Hematopoietic multipotent progenitor cell treated with erythropoietin and hydrocortisone succinate and interleukin-3 and kit ligand, for 6 days (in vitro differentiated cells): Measurements from ENCODE around the gene TTC23.
A peak's percentile ranks its signal among the peaks of the same experiment; 100 is the strongest.

ENCODE experiments used
- DNase-seq: peaks from one replicate; pipeline ENCODE4 v3.0.0-alpha.2; 2015

Gene TTC23

DNA sequence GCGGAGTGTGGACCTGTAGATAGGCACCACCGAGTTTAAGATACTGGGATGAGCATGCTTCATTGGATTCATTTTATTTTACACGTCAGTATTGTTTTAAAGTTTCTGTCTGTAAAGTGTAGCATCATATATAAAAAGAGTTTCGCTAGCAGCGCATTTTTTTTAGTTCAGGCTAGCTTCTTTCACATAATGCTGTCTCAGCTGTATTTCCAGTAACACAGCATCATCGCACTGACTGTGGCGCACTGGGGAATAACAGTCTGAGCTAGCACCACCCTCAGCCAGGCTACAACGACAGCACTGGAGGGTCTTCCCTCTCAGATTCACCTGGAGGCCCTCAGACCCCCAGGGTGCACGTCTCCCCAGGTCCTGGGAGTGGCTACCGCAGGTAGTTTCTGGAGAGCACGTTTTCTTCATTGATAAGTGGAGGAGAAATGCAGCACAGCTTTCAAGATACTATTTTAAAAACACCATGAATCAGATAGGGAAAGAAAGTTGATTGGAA is 115.0 kb downstream of the TTC23 start:
- no peak for DNase-seq

DNA sequence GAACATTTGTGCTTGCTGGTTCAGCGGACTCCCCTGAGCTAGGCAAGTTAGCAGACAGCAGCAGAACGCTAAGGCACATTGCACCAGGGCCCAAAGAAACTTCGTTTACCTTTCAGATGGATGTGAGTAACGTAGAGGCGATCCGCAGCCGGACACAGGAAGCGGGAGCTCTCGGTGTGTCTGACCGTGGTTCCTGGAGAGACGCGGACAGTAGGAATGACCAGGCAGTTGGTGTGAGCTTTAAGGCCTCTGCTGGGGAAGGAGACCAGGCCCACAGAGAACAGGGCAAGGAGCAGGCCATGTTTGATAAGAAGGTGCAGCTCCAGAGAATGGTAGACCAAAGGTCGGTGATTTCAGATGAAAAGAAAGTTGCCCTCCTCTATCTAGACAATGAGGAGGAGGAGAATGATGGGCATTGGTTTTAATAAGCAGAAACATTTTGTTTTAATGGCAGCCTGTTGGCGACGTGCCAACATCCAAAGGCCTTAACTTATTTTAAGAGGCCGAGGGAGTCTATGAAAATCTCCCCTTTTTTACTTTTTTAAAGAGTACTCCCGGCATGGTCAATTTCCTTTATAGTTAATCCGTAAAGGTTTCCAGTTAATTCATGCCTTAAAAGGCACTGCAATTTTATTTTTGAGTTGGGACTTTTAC is 116.6 kb downstream of the TTC23 start:
- no peak for DNase-seq

DNA sequence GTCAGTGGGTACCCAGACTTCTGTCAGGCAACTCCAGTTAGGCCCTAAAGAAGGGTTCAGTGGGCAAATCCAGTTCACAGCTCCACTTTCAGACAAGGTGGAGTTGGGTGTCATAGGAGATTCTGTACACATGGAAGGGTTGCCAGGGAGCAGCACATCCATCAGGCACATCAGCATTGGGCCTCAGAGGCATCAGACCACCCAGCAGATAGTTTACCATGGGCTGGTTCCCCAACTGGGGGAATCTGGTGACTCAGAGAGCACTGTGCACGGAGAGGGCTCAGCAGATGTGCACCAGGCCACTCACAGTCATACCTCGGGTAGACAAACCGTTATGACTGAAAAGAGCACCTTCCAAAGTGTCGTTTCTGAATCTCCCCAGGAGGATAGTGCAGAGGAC is 117.3 kb downstream of the TTC23 start:
- no peak for DNase-seq

DNA sequence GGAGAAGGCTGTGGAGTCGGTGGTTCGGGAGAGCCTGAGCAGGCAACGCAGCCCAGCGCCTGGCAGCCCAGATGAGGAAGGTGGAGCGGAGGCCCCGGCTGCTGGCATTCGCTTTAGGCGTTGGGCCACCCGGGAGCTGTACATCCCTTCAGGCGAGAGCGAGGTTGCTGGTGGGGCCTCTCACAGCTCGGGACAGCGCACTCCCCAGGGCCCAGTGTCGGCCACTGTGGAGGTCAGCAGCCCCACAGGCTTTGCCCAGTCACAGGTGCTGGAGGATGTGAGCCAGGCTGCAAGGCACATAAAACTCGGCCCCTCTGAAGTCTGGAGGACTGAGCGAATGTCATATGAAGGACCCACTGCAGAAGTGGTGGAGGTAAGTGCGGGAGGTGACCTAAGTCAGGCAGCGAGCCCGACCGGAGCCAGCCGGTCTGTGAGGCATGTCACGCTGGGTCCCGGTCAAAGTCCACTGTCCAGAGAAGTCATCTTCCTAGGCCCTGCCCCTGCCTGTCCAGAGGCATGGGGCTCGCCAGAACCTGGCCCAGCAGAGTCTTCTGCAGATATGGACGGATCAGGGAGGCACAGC is 117.8 kb downstream of the TTC23 start:
- no peak for DNase-seq

DNA sequence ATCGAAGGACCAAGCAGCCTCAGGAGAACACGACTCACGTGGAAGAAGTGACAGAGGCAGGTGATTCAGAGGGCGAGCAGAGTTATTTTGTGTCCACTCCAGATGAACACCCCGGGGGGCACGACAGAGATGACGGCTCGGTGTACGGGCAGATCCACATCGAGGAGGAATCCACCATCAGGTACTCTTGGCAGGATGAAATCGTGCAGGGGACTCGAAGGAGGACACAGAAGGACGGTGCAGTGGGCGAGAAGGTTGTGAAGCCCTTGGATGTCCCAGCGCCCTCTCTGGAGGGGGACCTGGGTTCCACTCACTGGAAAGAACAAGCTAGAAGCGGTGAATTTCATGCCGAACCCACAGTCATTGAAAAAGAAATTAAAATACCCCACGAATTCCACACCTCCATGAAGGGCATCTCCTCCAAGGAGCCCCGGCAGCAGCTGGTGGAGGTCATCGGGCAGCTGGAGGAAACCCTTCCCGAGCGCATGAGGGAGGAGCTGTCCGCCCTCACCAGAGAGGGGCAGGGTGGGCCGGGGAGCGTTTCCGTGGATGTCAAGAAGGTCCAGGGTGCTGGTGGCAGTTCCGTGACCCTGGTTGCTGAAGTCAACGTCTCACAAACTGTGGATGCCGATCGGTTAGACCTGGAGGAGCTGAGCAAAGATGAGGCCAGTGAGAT is 118.5 kb downstream of the TTC23 start:
- DNase-seq = no peak

DNA sequence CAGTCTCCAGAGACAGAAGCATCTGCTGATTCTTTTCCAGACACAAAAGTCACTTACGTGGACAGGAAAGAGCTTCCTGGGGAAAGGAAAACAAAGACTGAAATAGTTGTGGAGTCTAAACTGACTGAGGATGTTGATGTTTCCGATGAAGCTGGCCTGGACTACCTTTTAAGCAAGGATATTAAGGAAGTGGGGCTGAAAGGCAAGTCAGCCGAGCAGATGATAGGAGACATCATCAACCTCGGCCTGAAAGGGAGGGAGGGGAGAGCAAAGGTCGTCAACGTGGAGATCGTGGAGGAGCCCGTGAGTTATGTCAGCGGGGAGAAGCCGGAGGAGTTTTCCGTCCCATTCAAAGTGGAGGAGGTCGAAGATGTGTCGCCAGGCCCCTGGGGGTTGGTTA is 119.1 kb downstream of the TTC23 start:
- no peak for DNase-seq

DNA sequence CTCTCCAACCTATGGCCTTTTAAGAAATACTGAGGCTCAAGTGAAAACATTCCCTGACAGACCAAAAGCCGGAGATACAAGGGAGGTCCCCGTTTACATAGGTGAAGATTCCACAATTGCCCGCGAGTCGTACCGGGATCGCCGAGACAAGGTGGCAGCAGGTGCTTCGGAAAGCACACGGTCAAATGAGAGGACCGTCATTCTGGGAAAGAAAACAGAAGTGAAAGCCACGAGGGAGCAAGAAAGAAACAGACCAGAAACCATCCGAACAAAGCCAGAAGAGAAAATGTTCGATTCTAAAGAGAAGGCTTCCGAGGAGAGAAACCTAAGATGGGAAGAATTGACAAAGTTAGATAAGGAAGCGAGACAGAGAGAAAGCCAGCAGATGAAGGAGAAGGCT is 119.7 kb downstream of the TTC23 start:
- no peak for DNase-seq

DNA sequence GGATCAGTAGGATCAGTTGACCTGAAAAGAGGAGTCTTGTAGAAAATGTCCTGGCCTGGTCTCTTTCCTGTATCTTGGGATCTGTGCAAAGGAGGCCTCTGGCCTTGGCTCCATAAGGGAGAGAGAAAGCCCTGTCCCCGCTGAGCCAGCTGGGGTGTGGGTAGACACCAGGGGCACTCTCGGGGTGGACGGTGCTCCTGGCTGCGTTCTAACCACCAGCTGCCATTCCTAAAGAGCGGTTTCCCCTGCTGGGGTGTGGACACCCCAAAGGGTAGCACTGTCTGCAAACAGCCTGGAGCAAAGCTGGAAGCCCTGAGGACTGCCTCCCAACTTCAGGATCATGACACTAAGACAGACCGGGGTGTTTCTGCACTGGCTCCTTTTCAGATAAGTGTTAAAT is 121.0 kb downstream of the TTC23 start:
- no peak for DNase-seq

DNA sequence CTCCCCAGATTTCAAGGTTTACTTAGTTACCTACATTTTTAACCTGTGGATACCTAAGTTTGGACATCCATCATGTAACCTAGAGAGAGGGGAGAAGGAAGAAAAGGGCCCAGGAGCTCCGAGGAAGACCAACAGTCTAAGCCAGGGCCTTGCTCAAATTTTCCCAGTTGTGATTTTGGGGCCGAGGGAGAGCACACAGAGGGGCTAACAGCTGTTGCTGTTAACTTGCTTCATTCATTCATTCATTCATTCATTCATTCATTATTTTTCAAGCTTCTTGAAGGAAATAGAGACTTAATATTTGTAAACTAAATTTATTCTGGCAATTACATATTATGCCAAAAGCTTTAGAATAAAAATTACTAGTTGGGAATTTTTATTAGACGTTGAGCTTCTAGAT is 121.6 kb downstream of the TTC23 start:
- no peak for DNase-seq

DNA sequence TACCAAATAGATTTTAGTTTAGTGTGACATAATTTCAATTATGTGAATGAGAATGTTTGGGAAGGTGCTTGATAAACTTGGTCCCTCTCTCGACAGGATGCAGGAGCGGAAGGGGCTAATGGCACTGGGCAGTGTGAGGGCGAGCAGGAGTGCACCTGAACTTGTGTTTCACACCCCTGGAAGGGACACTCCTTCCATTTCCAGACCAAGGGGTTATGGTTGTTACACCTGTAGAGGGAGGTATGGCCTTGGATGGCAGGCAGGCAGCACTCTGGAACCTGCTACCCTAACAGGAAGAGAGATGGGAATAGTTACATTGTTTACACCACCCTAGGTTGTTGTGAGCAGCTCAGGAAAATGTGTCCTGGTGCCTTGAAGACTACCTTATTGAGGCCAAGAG is 122.5 kb downstream of the TTC23 start:
- no peak for DNase-seq

DNA sequence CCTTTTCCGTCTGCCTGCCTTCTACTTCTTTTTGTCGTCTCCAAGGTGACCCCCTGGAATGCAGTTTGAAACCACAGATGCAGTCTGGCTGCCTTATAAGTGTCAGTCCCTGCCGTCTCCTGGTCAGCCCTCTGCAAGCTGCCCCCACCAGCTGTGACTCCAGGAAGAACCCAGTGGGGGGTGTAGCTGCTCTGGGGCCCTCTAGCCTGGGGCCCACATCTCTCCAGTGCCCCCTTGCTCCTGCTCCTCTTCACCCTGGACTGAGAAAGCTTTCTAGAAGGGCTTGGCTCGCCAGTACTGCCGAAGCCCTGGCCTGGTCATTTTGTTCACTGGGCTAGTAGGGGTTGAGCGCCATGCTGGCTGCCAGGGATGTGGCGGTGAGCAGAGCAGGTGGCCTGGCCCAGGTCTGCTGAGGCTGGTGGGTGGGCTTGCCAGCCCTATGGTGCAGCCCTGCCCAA is 123.2 kb downstream of the TTC23 start:
- no peak for DNase-seq

DNA sequence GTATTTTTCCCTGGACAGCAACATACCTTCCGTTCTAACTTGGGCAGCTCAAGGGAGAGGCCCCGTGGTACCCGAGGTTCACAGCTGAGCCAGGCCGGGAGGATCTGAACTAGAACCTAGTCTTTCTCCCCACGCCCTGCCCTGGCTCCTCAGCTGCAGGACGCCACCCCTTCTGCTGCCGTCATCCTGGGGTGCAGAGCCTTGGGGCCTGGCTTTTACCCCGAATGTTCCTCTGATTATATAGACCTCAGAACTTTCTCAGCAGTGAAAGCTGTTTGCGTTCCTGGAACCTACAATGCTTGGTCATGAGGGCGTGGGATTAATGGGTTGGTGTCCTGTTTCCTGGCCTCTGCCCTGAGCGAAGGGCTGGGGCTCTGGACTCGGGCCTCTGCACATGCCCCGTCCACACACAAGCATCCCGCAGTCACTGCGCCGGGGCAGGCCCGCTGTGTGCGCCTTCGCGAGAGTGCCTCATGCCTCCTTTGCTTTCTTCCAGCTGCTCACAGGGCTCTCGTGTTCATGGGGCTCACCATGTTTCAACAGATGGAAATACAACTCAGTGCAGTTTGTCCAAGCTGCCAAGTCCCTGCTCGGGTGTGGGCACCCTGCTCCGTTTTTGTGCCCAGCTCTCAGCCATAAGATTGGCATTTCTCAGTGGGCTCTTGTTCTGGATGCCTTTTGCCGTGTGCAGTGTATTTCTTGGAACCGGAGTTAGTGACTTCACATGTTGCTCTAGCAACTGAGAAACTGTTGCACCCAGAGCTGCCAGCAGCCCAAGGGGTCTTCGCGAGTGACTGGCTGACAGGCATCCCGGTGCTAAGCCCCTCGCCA is 124.1 kb downstream of the TTC23 start:
- no peak for DNase-seq

DNA sequence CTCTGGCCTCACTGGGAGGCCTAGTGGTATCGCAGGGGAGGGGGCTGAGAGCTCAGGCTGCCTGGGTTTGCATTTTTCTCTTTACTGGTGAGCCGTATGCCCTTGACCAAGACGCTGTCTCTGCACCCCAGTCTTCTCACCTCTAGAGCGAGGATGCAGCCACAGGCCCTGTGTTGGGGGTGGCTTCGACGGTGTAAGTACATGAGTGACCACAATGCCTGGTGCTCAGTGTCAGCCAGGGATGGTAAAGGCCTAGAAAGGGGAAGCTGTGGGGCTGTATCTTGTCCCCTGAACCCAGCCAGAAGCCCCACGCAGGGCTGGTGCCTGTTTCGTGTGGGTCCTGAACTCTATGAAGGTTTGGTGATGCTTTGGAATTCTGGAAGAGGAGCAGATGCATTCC is 124.7 kb downstream of the TTC23 start:
- DNase-seq = no peak

DNA sequence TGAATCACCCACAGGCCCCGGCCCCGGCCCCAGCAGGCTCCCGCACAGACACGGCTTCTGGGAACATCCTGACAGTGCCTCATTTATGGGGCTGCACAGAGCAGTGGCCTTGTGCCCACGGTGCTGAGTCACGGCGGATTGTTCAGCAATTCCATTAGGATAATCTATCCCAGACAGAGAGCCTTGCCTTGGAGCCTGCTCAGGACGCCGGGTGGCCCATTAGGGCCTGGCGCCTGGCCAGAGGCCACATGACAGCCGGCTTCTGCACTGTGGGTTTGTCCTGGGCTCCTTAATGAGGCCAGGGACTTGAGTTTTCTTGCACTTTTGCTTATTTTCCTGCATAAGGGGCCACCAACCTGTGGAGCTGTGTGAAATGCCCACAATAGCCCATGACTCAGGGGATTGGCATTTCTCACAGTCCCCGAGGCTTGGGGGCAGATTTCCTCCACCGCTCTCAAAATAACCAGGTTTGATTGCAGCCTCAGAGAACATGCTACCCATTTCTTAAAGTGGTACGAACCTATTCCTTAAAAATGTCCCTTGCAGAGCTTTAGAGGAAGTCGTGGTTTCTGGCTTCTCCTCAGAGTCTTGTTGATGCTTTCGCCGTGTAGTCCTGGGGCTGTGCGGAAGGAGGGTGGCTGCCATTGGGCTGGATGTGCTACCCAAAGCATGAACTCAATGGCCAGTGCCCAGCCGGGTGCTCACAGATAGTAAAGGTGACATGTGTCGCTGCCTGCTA is 125.5 kb downstream of the TTC23 start:
- peak; percentile 32 for DNase-seq

DNA sequence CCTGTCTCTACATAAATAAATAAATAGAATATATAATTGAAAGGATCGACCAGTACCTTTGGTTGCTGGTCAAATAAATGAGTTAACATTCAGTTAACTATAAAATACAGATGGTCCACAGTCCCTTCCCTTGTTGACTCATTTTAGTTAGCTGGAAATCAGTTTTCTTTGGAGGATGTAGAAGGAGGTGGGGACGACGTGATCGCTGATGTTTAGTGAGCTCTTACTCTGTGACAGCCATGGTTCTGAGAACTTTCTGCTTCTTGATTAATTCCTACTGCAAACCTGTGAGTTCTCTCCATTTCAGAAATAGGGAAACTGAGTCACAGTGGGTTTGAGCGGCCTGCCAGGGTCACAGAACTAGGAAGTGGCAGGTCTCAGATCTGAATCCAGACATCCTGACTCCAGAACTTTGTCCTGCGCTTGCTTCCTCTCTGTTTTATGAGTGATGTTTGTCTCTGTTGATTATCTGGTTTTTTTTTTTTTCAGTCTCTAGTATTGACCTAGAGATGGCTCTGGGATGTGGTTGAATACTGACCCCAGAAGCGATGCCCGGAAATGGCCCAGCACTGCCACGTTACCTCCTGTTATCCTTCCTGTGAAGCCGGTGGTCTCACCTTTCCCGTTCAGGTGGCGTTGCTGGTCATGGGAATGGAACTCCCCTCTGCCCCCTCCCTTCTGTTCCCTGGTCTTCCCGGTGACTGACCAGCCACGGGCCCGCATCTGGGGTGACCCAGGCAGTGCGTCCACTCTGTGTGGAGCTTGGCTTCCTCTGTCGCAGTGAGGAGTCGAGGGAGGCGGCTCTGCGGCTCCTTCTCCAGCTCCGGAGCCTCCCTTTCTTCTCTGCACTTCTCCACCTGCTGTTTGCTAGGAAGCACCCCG is 126.3 kb downstream of the TTC23 start:
- DNase-seq = no peak

DNA sequence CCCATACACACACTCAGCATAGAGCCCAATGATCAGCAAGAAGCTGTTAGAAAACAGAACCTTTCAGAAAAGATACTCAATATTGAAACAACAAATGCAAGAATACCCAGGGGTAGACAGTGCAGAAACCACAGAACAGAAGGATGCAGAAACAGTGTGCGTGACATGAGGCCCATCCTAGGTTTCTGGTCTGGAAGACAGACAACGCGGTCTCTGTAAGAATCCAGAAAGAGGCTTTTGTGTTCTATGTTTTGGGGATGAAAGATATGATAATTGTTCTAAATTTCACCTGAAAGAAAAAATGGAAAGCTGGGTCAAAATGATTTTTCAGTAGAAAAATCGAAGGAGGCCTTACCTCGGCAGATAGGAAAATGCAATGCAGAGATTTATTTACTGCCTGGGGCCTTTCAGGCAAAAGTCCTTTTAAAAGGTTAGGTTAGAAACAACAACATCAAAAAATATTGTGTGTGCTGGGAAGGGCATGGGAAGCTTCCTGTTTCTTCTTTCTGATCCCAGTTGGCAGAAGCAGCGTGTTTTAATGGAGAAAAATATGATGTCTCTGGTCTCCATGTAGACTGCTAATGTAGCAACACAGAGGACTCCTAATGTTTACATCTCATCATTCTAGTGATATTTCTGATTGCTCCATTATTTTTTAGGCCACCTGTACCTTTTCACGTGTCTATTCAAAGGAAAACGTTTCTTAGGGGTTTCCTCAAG is 127.5 kb downstream of the TTC23 start:
- DNase-seq = no peak

DNA sequence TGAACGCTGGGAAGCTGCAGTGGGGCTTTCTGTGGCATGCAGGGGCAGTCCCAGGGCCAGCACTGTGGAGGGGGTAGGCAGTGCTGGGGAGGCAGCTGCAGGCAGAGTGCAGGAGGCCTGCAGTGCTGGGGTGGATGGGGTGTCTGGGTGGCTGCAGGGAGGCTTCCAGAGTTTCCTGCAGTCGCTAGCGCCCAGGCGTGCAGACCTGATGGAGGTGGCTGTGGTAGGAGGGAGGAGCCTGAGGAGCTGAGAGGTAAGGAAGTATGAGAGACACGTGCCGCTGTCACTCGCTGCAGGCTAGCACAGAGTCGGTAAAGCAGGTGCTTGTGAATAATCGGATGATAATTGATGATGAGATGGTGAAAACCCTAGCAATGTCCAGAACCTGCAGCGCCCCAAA is 128.2 kb downstream of the TTC23 start:
- no peak for DNase-seq

DNA sequence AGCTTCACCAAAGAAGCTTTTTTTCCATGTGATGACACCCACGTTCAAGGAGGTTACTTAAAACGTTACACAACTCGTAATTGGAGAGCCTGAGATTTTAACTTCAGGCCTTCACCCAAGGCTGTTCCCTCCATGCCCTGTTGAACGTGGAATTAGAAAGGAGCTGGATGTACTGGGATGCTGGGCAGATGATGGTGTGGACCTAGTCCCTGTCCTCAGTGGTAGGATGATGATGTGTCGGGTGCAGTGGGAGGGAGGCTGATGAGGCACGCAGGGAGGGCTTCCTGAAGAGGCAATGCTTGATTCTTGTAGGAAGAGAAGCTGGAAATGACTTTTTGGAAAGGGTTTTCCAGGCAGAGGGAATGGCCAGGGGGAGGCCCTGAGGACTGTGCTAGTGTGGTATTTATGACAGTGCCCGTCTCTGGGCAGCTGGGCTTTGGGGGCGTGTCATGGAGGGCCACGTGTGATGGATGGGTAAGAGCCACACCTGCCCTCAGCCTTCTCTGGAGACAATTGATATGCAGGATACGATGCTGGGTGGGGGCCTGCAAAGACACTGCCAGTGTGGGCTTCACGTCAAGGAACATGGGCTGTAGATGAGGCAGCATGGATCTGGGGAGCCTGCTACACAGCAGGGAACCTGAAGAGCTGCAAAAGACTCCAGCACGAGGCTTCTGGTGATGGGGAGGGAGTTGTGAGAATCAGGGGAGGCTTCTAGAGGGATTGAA is 129.2 kb downstream of the TTC23 start:
- no peak for DNase-seq

DNA sequence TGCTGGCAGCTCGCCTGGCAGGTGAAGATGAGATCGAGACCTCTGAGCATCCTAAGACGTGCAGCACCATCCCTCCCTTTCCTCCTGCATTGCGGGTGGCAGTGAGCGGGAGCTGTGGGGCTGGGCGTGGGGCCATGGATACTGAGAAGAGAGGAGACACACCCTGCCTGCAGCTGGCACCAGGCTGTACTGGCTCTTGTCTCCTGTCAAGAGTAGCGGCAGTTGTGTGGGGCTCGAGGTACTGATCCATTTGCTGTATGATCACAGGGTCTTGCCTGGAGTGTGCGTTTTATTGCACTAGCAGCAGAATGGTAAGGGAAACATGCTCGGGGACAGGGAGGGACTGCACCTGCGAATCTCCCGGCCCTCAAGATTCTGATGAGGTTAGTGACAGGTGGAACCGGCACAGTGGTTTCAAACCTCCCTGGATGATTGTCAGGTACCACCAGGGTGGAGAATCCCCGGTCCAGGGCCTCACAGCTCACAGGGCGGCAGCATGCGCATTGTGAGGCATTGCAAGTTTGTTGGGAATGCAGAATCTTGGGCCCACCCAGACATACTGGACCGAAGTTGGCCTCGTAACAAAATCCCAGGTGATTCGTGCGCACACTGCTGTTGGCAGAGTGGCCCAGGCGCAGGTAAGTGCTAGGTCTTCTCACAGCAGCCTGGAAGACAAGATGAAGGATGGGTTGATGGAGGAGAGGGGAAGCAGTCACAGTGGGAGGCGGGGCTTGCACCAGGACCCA is 130.4 kb downstream of the TTC23 start:
- no peak for DNase-seq

DNA sequence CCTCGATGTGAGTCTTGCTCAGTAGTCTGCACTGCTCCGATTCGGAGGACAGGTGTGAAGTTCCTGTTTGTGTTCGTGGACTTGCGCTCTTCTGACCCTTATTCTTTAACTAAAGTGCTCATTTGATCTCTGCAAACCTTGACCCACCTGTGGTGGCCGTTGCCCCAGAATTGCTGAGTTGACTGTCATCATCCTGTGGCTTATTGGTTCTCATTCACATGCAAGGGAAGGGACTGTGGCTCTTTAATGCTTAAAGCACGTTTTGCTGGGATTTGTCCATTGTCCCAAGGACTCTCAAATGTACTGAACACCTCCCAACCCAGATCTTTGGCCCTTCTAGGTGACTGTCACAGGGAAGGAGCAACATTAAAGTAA is 131.1 kb downstream of the TTC23 start:
- no peak for DNase-seq
